ENCODE data around the gene DLGAP1. TPM values are rescaled to one million over a fixed set of nuclear protein-coding genes. Genes with fewer than 3 reads are reported as not detected.
"Not testable (repeated sequence)": the region's sequence is repeated elsewhere in the genome, so short reads cannot be mapped to it uniquely, and the experiment has no call there.

The DLGAP1 gene
- total RNA-seq, 1 experiment from 2014 or later: 17.3 TPM

DNA sequence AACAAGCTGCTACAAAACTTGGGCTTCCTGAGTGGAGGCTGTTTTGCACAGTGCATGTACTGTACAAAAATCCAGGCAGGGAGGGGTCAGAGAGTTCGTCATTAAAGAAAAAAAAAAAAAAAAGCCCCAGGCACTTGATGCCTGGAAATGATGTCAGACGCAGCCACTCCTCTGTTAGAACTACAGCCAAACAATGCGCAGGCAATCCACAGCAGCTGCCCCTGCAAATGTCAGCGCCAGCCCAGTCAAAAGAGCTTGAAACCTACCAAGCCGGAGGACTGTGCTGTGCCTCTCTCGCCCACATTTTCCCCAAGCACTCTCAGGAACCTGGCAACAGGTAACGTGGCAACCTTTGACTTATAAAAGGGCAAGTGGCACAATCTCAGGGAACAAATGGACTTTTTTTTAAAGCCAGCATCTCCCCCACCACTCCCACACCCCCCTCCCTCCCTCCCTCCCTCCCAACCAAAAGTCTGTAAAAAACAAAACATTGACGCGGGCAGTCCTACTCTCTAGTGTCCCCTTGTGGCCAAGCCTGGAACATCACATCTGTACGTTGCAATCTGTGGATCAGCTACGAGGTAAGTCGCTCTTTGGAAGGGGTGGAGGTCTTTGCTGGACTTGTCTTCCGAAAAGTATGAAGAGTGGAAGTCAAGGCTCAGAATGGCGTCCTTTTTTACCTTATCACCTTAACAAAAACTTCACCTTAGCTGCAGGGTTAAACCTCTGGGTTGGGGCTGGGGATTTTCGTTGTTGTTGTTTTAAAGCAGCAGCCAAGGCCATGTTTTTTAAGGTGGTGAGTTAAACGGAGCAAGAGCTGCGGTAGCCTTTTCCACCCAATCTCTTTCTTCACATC is 861.0 kb downstream of the DLGAP1 start:
- DNase-seq (ENCODE audit: low spot score): peak; percentile 92
- in situ Hi-C loops (cut with HindIII; ENCODE audit: low sequenced_read_pairs): no loop called here

DNA sequence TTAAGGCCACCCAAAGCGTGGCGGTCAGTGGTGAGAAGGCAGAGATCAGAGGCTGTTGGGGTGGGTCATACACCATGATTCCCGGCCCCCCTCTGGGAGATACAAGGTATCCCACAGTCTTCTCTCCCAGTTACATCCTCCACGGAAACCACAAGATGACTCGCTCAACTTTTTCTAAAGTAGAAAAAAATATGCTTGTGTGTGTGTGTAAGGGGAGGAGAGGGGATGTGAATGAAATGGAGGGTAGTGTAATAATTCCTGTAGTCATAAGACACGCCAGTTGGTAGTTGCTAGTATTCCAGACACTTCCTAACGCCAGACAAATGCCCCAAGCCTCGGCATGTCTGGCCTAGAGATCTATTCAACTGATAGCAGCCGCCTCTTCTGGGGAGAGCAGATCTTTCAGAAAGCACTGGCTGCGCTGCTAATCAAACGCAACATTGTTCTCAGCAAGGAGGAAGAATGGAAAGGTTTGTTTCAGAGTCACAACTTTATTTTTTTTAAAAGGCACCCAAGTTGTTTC is 861.7 kb downstream of the DLGAP1 start:
- DNase-seq (ENCODE audit: low spot score): no peak
- in situ Hi-C loops (cut with HindIII; ENCODE audit: low sequenced_read_pairs): no loop called here

DNA sequence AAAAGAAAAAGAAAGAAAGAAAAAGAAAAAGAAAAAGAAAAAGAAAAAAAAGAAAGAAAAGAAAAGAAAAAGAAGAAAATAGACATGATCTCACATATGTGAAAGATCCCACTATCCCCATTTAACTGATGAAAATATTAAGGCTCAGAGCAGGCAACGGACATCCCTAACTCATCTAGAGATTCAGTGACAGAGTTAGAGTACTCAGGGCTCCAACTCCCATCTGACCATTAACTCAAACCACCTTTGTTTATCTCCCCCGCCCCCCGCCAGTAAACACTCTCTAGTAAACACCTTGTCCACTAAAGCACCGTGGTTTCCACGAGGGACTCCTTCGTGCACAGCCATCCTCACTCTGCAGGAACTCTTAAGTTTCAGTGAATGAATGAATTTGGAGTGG is 862.2 kb downstream of the DLGAP1 start:
- in situ Hi-C loops (cut with HindIII; ENCODE audit: low sequenced_read_pairs): no loop called here
- no peak for DNase-seq (ENCODE audit: low spot score)

DNA sequence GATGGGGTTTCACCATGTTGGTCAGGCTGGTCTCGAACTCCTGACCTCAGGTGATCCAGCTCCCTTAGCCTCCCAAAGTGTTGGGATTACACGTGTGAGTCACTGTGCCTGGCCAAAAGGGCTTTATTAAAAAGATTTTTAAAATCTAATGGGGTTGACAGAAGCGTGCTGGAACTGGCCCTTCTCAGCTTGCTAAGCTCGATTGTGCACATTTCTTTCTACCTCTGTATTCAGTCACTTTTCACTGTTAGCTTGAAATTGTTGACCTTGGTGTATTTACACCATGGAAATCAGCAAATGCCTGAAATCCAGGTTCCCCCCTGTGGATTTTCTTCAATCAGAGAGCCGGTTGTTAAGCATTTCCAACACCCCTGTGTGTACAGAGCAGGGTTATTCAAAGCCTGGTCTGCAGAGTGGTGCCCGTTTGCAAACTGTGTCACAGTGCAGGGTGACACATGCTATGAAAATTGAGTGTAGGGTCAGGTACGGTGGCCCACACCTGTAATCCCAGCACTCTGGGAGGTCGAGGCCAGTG is 864.9 kb downstream of the DLGAP1 start:
- no peak for DNase-seq (ENCODE audit: low spot score)
- in situ Hi-C loops (cut with HindIII; ENCODE audit: low sequenced_read_pairs): no loop called here

DNA sequence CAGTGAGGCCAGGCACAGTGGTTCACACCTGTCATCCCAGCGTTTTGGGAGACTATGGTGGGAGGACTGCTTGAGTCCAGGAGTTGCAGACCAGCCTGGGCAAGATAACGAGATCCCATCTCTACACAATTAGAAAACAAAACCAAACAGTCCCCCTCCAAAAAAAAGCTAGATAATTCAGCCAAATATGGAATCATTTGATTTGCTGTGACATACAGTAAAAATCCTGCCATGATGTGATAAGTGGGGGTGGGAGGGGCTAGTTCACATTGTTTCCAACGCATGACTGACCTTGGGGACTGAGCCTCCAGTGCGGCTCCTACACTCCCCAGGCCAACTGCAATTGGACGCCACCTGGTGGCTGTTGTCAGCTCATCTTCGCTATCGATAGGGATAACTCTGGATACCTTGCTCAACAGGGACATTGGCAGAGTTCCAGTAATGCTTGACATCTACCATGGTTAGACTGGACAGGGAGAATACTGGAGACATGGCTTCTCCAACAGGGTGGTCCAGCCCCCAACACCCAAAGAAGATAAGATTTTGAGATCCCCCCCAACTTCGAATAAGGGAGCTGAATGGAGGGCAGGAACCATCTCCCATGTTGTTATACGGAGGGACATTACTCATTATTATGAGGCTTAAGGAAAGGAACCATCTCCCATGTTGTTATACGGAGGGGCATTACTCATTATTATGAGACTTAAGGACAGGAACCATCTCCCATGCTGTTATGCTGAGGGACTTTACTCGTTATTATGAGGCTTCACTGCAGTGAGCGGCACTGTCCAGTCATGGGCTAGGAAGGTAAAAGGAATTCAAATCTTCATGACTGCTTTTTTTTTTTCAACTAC is 869.2 kb downstream of the DLGAP1 start:
- DNase-seq (ENCODE audit: low spot score): peak; percentile 56
- in situ Hi-C loops (cut with HindIII; ENCODE audit: low sequenced_read_pairs): loop anchor here (10.0 kb wide), 1 partner anchor 91 kb away; no protein-coding TSS in a partner anchor

DNA sequence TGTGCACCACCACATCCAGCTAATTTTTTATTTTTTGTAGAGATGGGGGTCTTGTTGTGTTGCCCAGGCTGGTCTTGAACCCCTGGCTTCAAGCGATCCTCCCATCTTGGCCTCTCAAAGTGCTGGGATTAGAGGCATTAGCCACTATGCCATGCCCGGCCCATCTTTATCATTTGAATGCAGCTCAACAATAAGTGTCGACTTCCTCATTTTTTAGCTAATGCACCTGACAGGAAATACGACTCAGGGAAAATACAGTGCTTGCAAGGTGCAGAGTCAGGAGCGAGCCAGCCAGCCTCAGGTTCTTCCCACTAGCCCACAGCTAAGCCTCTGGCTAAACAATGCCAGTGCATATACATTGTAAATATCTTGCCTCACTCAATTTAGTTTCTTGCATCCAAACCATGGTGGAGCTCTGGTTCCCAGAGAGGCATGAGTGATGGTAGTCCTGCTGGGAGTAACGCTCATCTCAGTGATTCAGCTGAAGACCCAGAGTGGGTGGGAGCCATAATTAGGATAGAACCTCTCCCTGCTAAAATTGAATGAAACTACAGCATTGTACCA is 870.1 kb downstream of the DLGAP1 start:
- DNase-seq (ENCODE audit: low spot score): no peak

DNA sequence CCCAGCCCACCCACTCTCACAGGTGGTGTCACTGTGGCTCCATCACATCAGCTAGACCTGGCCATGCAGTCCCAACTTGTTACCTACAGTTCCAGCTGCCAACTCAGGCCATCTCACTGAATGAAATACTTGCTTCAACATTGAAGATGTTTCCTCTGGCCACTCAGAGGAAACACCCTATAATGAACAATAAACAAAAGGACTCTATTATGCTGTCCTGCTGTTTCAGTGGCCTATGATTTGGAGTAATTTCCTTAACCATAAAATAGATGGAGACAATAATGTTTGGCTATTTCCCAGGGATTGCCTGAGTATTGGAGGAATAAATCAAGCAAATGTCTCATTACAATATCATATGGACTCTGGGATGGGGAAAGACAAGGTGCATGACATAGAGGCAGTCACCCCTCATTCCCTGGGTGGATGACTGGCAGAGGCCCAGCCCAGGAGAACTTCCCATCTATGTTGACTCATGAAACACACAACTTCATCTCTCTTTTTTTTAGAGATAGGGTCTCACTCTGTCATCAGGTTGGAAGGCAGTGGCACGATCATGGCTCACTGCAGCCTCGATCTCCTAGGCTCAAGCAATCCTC is 870.7 kb downstream of the DLGAP1 start:
- in situ Hi-C loops (cut with HindIII; ENCODE audit: low sequenced_read_pairs): loop anchor here (10.0 kb wide), 1 partner anchor 90 kb away; no protein-coding TSS in a partner anchor
- DNase-seq (ENCODE audit: low spot score): no peak

More for the DNA sequence above, 870.1 kb downstream of the DLGAP1 start:
- in situ Hi-C loops (cut with HindIII; ENCODE audit: low sequenced_read_pairs): loop anchor here (10.0 kb wide), 1 partner anchor 90 kb away; no protein-coding TSS in a partner anchor

DNA sequence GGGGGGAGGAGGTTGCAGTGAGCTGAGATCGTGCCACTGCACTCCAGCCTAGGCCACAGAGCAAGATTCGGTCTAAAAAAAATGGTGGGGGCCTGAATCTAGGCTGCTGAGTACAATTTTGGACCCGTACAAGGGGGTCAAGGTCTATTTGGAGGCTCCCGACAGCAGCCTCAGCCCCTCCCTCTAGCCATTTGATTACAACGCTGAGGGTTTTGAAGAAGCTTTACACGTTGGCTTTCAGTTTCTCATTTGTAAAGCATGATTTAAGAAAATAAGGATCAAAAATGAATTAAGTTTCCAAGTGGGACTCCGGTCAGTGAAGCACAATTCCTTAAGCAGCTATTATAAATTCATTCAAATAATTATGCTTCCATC is 871.2 kb downstream of the DLGAP1 start:
- no peak for DNase-seq (ENCODE audit: low spot score)
- in situ Hi-C loops (cut with HindIII; ENCODE audit: low sequenced_read_pairs): loop anchor here (10.0 kb wide), 1 partner anchor 89 kb away; no protein-coding TSS in a partner anchor

DNA sequence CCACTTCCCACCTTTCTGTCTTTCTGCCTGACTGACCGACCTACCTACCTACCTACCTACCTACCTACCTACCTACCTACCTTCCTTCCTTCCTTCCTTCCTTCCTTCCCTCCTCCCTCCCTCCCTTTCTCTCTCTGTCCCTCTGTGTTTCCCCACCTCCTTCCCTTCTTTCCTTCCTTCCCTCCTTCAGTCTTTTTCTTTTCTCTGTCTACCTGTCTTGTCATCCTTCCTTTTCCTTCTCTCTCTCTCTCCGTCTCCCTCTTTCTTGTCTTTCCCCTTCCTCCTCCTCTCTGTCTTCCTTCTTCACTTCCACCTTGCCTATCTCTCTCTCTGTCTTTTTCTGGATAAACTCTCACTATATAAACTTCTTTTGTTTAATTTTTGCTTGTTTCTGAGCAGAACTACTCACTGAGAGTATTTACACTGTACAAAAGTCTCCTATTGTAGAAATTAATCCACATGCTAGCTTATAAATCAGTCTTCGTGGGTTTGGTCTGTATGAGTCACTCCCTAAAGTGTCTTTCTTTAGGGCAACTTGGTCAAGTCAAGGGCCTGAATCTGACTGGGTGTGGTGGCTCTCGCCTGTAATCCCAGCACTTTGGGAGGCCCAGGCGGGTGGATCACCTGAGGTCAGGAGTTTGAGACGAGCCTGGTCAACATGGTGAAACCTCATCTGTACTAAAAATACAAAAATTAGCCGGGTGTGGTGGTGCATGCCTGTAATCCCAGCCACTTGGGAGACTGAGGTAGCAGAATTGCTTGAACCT is 871.8 kb downstream of the DLGAP1 start:
- DNase-seq (ENCODE audit: low spot score): not testable (repeated sequence)
- in situ Hi-C loops (cut with HindIII; ENCODE audit: low sequenced_read_pairs): loop anchor here (10.0 kb wide), 1 partner anchor 88 kb away; no protein-coding TSS in a partner anchor

DNA sequence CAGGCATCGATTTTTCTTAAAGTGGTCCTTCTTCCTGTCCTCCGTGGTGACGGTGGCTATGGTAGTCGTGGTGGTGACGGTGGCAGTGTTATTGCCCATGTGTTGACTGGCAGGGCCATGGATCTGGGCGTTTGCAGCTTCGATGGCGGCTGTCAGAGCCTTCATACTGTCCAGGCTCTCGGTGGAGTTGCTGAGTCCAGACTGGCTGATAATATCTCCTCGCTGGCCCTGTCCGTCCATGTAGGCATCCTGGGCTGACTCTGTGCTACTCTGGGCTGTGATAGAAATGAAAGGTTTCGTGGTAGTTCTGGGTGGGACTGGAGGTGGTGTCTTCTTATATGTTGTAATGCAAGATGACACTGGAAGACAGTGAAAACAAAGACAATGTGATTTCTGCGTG is 873.2 kb downstream of the DLGAP1 start:
- no peak for DNase-seq (ENCODE audit: low spot score)
- in situ Hi-C loops (cut with HindIII; ENCODE audit: low sequenced_read_pairs): loop anchor here (10.0 kb wide), 1 partner anchor 87 kb away; no protein-coding TSS in a partner anchor

DNA sequence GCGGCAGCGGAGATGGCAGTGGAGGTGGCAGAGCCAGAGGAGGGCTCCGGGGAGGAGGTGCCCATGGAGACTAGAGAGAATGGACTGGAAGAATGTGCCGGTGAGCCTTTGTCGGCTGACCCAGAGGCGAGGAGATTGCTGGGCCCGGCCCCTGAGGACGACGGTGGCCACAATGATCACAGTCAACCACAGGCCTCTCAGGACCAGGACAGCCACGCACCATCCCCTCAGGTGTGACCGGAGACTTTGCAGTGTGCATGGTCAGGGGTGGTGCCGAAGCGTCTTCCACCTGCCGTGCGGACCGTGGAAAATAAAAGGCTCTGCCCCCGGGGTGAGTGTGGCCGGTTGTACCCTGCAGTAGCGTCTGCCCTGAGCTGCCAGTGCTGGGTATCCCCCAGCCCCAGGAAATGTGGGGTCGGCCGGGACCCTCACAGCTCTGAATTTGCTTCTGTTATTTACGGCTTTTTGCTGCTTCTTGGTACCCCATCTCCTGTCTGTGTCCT is 874.5 kb downstream of the DLGAP1 start:
- DNase-seq (ENCODE audit: low spot score): not testable (repeated sequence)
- in situ Hi-C loops (cut with HindIII; ENCODE audit: low sequenced_read_pairs): loop anchor here (10.0 kb wide), 1 partner anchor 86 kb away; no protein-coding TSS in a partner anchor

DNA sequence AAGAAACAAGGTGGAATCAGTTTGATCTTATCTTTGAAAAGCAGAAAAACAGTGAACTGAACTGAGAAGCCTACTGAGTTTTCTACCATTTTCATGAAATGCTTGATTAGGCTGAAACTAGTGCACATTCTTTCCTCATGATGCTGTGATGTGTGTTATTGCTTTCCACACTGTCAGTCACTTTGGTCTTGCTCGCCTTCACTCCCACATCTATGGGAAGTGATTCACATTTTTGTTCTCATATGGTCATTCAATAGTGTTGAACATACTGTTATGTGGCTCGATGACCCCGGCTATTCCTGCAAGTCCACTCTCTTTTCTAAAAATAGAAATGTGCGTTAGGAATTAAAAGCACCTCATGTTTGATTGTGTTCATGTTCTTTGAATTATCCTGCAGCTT is 875.4 kb downstream of the DLGAP1 start:
- DNase-seq (ENCODE audit: low spot score): no peak
- in situ Hi-C loops (cut with HindIII; ENCODE audit: low sequenced_read_pairs): loop anchor here (10.0 kb wide), 1 partner anchor 85 kb away; no protein-coding TSS in a partner anchor

DNA sequence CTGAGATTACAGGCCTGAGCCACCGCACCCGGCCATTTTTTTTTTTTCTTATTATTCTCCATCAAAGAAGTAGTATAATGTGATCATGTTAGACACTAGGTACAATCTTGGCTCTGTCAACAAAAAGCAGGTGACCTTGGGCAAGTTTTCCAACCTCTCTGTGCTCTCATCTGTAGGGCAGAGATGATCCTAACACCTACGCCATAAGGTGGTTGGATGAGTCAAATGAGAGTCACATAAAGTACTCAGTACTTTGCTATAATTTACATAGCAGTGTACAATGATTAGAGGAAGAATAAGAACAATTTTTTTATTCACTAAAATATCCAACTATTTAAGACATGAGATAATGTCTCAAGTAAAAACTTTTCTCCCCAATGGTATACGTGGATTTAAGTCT is 876.5 kb downstream of the DLGAP1 start:
- in situ Hi-C loops (cut with HindIII; ENCODE audit: low sequenced_read_pairs): no loop called here
- DNase-seq (ENCODE audit: low spot score): no peak

DNA sequence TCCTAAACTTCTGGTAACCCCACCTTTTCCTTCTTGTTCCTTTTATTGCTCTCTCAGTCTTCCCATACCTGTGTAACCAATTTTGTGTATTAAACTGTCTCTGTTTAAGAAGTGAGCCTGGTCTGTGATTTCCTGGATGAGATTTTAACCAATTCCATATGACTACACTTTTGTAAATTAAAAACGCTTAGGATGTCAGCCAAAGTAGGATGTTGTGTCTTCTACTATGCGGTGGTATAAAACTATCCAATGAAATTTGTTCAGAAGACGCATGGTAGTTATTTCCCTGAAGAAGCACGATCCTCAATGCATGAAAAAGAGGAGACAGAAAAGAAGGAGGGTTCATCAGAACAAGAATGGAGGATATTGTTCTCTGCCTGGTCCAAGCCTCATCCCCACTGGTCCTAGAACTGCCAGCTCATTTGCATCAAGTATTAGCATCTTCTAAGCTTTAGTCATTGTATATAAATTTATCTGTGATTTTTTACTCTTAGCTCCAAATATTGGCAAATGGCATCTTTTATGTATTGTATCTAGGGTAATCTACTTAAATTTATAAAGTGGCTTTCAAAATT is 877.7 kb downstream of the DLGAP1 start:
- no peak for DNase-seq (ENCODE audit: low spot score)
- in situ Hi-C loops (cut with HindIII; ENCODE audit: low sequenced_read_pairs): no loop called here

DNA sequence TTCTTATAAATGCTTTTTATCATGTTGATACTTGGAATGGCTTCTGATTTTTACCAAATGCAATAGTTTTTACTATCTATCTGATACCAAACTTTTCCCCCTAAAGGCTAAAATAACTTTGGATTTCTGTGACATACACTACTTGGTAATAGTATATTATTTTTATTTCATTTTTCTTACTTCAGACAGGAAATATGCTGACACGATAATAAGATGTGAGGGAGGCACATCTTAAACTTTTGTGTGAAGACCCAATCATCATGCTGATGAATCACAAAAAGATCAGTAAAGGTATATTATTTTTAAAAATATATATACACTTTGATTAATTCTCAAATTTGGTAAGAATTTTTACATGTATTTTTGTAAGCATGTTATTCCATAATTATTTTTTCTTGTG is 882.3 kb downstream of the DLGAP1 start:
- in situ Hi-C loops (cut with HindIII; ENCODE audit: low sequenced_read_pairs): no loop called here
- no peak for DNase-seq (ENCODE audit: low spot score)

DNA sequence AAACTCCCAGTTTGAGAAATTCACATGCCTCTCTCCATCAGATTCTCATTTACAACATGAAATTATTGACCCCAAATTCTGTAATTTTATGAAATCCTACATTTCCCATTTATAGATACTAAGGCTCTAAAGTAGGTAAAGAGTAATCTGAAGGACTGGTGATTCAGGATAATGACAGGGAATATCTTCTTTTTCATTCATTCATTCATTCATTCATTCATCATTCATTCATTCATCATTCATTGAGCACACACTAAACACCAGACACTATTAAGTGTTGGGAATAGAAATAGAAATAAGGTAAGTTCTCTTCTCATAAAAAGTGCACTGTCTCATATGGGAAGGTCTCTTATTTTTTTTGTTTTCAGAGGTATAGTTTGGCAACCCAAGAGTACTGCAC is 888.3 kb downstream of the DLGAP1 start:
- DNase-seq (ENCODE audit: low spot score): no peak
- in situ Hi-C loops (cut with HindIII; ENCODE audit: low sequenced_read_pairs): no loop called here

DNA sequence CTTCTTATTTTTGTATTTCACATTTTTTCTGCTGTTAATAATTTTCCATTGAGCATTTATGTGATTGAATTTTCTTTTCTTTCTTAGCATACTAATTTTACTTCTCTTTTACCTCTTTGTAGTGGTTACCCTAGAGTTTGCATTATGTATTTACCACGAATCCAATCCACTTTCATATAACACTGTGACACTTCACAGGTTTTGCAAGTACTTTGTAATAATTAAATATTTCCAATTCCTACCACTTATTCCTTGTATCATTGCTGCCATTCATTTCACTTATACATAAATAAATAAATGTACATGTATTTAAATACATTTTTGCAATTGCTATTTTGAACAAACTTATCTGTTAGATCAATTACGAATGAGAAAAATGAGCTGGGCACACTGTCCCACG is 894.4 kb downstream of the DLGAP1 start:
- in situ Hi-C loops (cut with HindIII; ENCODE audit: low sequenced_read_pairs): no loop called here
- DNase-seq (ENCODE audit: low spot score): no peak
